Mammary epithelial cell (primary cell): ENCODE results near the gene RNF125.

Experiments used
- CTCF ChIP-seq, 2 donors: IDR thresholded peaks in 1 of 2; conservative IDR thresholded peaks in 1 of 2; 2 replicates each; pipeline ENCODE4 v1.5.1; 2011 to 2012; ENCODE audit warnings: inconsistent platforms in 2 of 2, low read length in 2 of 2, mild to moderate bottlenecking in 2 of 2, control low read depth in 1 of 2, low read depth in 1 of 2; ENCODE audit not compliant: insufficient read depth in 1 of 2; ENCODE audit errors: extremely low read depth in 1 of 2
- EZH2 ChIP-seq: IDR thresholded peaks from 2 replicates; pipeline ENCODE4 v1.6.1; 2012; ENCODE audit warnings: low read length, inconsistent platforms, borderline replicate concordance

DNA sequence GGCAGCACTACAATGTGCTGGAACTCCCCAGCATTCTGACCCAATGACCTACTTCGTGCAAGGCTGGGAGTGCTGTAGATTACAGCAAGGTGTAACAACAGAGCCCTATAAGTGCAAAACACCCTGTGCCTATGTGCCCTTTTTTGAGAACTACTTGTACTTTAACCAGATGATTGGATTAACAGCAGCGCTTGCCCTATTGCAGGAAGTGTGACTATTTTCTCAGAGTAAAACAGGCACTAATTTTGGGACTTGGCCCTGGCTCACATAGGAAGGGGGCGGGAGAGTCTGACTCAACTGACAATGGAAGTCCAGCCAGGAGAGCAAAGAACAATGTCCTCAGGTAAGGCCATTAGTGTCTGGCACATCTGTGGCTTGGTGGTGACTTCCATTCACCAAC lies 35.6 kb upstream of the RNF125 start:
- TF ChIP-seq CTCF (conservative IDR thresholded peaks at IDR 0.05 in 1 of 2, IDR thresholded peaks at IDR 0.05 in 1 of 2; ENCODE audit: extremely low read depth in 1 of 2, insufficient read depth in 1 of 2, low read depth in 1 of 2, low read length in 2 of 2) (no peak), EZH2 (no peak)
